Suprapubic skin (tissue), 4 donors: ENCODE measurements around the gene IER3. TPM values are rescaled to one million over a fixed set of nuclear protein-coding genes. Genes with fewer than 3 reads are reported as not detected.

Source experiments
- DNase-seq, 2 donors: peaks; one replicate each; pipeline ENCODE4 v3.0.0-alpha.2; 2019; ENCODE audit warnings: low spot score in 2 of 2
- H3K27ac ChIP-seq: fragments of 200-600 bp; sonication (generic); one replicate; pipeline ENCODE4 v1.5.1; 2019
- H3K27me3 ChIP-seq: fragments of 200-600 bp; sonication (generic); one replicate; pipeline ENCODE4 v1.5.1; 2019
- H3K36me3 ChIP-seq: fragments of 200-600 bp; sonication (generic); one replicate; pipeline ENCODE4 v1.5.1; 2019
- H3K4me1 ChIP-seq: fragments of 200-600 bp; sonication (generic); one replicate; pipeline ENCODE4 v1.5.1; 2019
- H3K4me3 ChIP-seq: fragments of 200-600 bp; sonication (generic); one replicate; pipeline ENCODE4 v1.5.1; 2019; ENCODE audit warnings: mild to moderate bottlenecking
- H3K9me3 ChIP-seq: fragments of 200-600 bp; sonication (generic); one replicate; pipeline ENCODE4 v1.5.1; 2019
- CTCF ChIP-seq, 2 donors: fragments of 200-600 bp in 1 of 2; fragments of 450-650 bp in 1 of 2; sonication (generic) in 1 of 2; IDR thresholded peaks; one replicate each; pipeline ENCODE4 v1.5.1; 2016 to 2019; ENCODE audit warnings: antibody characterized with exemption in 2 of 2, mild to moderate bottlenecking in 1 of 2, moderate library complexity in 1 of 2
- EP300 ChIP-seq: sonication (generic); formaldehyde crosslinking; IDR thresholded peaks from one replicate; pipeline ENCODE4 v1.6.1; 2017; ENCODE audit warnings: antibody characterized with exemption
- POLR2A ChIP-seq, 2 donors: fragments of 450-650 bp; IDR thresholded peaks; one replicate each; pipeline ENCODE4 v1.6.1; 2017; ENCODE audit warnings: antibody characterized with exemption in 2 of 2, mild to moderate bottlenecking in 2 of 2, moderate library complexity in 2 of 2
- POLR2AphosphoS5 ChIP-seq, 3 donors: sonication (generic); formaldehyde crosslinking; IDR thresholded peaks; one replicate each; pipeline ENCODE4 v1.6.1; 2017; ENCODE audit warnings: antibody characterized with exemption in 3 of 3
- WGBS: methylation state at CpG from one replicate; pipeline ENCODE4 v1.1.5; 2018; 5-methylcytosine and 5-hydroxymethylcytosine counted together
- total RNA-seq, 4 donors: library from RNA; depleted of rRNA; stranded (reverse); fragments of >200 nt; gene quantifications; one replicate each; pipeline ENCODE4 v1.1.0, GENCODE V29; 2016

The IER3 gene
- total RNA-seq, 4 donors from 2014 or later = 22.0 to 86.2 (median 45.8) TPM

GRCh38 chr6:30735668-30736314, 8.6 kb downstream of the IER3 start:
- H3K4me3 ChIP-seq = no peak overlapping the region
- no peak overlapping the region for H3K27ac ChIP-seq
- WGBS = 89% methylated on average over 8 of the region's 8 CpGs
- TF ChIP-seq POLR2A (IDR thresholded peaks at IDR 0.05) (no peak), POLR2AphosphoS5 (IDR thresholded peaks at IDR 0.05) (no peak)
- peaks cover 75% of the 10 kb centered on the region for H3K36me3 ChIP-seq
- peaks cover 35% of the 10 kb centered on the region for H3K4me1 ChIP-seq
- DNase-seq = no peak
- H3K9me3 ChIP-seq = no peaks in the 10 kb centered on the region
- H3K27me3 ChIP-seq = no peaks in the 10 kb centered on the region

- Histone ChIP-seq H3K27me3 (no peaks in the 10 kb centered on the region), H3K9me3 (no peaks in the 10 kb centered on the region), H3K4me1 (peaks cover 26% of the 10 kb centered on the region), H3K27ac (no peak overlapping the region), H3K36me3 (peaks cover 79% of the 10 kb centered on the region), H3K4me3 (no peak overlapping the region)
- 90% methylated on average over 12 of the region's 12 CpGs for WGBS
- no peak for TF ChIP-seq EP300
- no peak for TF ChIP-seq POLR2A (IDR thresholded peaks at IDR 0.05)
- no peak for TF ChIP-seq CTCF (IDR thresholded peaks at IDR 0.05)
- TF ChIP-seq POLR2AphosphoS5 (IDR thresholded peaks at IDR 0.05) = no peak
- DNase-seq = no peak
Measured at GRCh38 chr6:30732237-30732943, 12.0 kb downstream of the IER3 start.

- 49% methylated on average over 13 of the region's 30 CpGs for WGBS
- Histone ChIP-seq H3K27ac (no peak overlapping the region), H3K4me1 (peaks cover 28% of the 10 kb centered on the region), H3K36me3 (peaks cover 81% of the 10 kb centered on the region), H3K4me3 (no peak overlapping the region), H3K9me3 (no peaks in the 10 kb centered on the region), H3K27me3 (no peaks in the 10 kb centered on the region)
- peak; percentile 47 to 73 for TF ChIP-seq CTCF (IDR thresholded peaks at IDR 0.05)
- TF ChIP-seq EP300 = no peak
- peak in 1 of 2 donors; percentile 87 for DNase-seq
Measured at GRCh38 chr6:30730601-30731435, 13.5 kb downstream of the IER3 start.

GRCh38 chr6:30727920-30728553, 16.3 kb downstream of the IER3 start:
- H3K4me3 ChIP-seq = no peak overlapping the region
- 60% methylated on average over 7 of the region's 7 CpGs for WGBS
- DNase-seq = no peak
- no peaks in the 10 kb centered on the region for H3K9me3 ChIP-seq
- peaks cover 90% of the 10 kb centered on the region for H3K36me3 ChIP-seq
- H3K27me3 ChIP-seq = no peaks in the 10 kb centered on the region
- H3K27ac ChIP-seq = peak overlapping the region; percentile 3
- no peak for TF ChIP-seq POLR2A (IDR thresholded peaks at IDR 0.05)
- no peak for TF ChIP-seq CTCF (IDR thresholded peaks at IDR 0.05)
- no peak for TF ChIP-seq EP300
- TF ChIP-seq POLR2AphosphoS5 (IDR thresholded peaks at IDR 0.05) = no peak
- H3K4me1 ChIP-seq = peaks cover 49% of the 10 kb centered on the region

- WGBS = 85% methylated on average over 11 of the region's 11 CpGs
Measured at GRCh38 chr6:30726506-30727413, 17.6 kb downstream of the IER3 start.

More at GRCh38 chr6:30726506-30727413, 17.6 kb downstream of the IER3 start:
- Histone ChIP-seq H3K4me3 (no peak overlapping the region), H3K9me3 (no peaks in the 10 kb centered on the region), H3K27ac (peak overlapping the region; percentile 24), H3K4me1 (peaks cover 62% of the 10 kb centered on the region), H3K27me3 (no peaks in the 10 kb centered on the region), H3K36me3 (peaks cover 82% of the 10 kb centered on the region)
- no peak for DNase-seq
- no peak for TF ChIP-seq POLR2AphosphoS5 (IDR thresholded peaks at IDR 0.05)
